ENCODE measurements around the gene KCNK2. TPM values are rescaled to one million over a fixed set of nuclear protein-coding genes. Genes with fewer than 3 reads are reported as not detected.

Gene KCNK2
- total and polyA plus RNA-seq, 2 experiments from 2014 or later = 1.8 to 4.1 TPM

DNA sequence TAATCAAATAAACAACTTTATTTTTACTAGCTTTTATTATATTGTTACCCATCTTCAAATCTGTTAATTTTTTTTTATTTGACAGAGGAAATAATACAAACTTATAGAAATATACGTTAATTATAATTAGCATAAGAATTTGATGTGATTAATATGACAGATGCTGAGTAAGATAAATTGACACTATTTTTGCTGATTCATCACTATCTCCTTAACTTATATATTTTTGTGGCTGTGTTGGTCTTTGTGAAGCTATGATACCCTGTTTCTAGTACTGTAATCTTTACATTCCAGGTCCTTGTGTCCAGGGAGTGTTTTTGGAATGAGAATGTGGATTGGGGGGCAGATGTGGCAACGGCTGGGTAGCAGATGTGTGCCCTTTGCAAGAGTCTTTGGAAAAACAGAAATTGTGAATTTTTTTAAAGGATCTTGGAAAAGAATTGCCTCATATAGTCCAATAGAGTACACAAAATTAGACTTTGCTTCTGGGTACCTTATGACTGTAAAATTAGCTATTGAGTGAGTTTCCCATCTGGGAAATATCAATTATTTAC lies 102.6 kb downstream of the KCNK2 start:
- H3K9me3 ChIP-seq (ENCODE audit: low read depth) = peaks cover 8% of the 10 kb centered on the region
- H3K4me2 ChIP-seq = no peak overlapping the region
- no peaks in the 10 kb centered on the region for H3K36me3 ChIP-seq (replicated peaks; ENCODE audit: insufficient read depth, low read depth)
- H3K27me3 ChIP-seq = no peaks in the 10 kb centered on the region
- WGBS (ENCODE audit: low lambda C conversion rate, missing lambda C conversion rate) = 87% methylated on average over 2 of the region's 2 CpGs
- H3K4me3 ChIP-seq = no peak overlapping the region
- H3K4me1 ChIP-seq (ENCODE audit: insufficient read depth) = no peaks in the 10 kb centered on the region
- no peak overlapping the region for H2AFZ ChIP-seq
- TF ChIP-seq EZH2 (IDR thresholded peaks at IDR 0.05; ENCODE audit: borderline replicate concordance) (no peak), EZH2phosphoT487 (IDR thresholded peaks at IDR 0.05; ENCODE audit: low read depth, severe bottlenecking, unreplicated experiment) (no peak)
- TF ChIP-seq, protein P1, sequence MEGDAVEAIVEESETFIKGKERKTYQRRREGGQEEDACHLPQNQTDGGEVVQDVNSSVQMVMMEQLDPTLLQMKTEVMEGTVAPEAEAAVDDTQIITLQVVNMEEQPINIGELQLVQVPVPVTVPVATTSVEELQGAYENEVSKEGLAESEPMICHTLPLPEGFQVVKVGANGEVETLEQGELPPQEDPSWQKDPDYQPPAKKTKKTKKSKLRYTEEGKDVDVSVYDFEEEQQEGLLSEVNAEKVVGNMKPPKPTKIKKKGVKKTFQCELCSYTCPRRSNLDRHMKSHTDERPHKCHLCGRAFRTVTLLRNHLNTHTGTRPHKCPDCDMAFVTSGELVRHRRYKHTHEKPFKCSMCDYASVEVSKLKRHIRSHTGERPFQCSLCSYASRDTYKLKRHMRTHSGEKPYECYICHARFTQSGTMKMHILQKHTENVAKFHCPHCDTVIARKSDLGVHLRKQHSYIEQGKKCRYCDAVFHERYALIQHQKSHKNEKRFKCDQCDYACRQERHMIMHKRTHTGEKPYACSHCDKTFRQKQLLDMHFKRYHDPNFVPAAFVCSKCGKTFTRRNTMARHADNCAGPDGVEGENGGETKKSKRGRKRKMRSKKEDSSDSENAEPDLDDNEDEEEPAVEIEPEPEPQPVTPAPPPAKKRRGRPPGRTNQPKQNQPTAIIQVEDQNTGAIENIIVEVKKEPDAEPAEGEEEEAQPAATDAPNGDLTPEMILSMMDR (IDR thresholded peaks at IDR 0.05; ENCODE audit: poor library complexity) = no peak
- no peaks in the 10 kb centered on the region for H3K9me2 ChIP-seq (replicated peaks; ENCODE audit: insufficient read depth)
- DNase-seq (ENCODE audit: low spot score) = no peak
- no peak overlapping the region for H3K27ac ChIP-seq
- H3K79me2 ChIP-seq = no peaks in the 10 kb centered on the region
- no peaks in the 10 kb centered on the region for H4K20me1 ChIP-seq (ENCODE audit: insufficient read depth, poor library complexity, severe bottlenecking)

DNA sequence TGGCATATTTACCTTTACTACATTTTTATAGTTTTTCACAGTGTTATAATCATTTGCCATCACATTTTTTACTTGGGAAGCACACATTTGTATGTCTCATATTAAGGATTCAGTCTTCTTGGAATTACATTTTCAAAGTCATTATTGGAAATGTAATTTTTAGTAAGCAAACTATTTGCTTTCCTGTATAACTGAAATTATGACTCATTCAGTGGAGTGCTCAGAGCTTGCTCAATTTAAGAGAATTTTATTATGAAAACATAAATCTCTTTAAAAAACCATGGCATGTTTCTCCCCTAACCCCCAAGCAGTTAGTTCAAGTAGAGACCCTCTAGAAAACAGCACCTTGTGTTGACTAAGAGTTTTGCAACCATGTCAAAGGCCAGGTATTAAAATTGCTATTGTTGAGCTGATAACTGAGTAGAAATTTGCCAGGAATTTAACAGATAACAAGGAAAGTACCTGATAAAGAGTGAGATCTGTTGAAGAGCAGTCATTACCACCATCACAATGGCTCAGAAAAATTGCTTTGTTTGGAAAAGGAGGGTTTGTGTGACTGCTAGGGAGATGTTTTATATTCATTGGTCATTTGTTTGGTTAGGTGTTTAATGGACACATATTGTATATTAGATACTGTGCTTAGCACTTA lies 105.9 kb downstream of the KCNK2 start:
- H3K4me1 ChIP-seq (ENCODE audit: insufficient read depth) = no peaks in the 10 kb centered on the region
- no peak overlapping the region for H3K27ac ChIP-seq
- no peak overlapping the region for H3K4me2 ChIP-seq
- H3K4me3 ChIP-seq = no peak overlapping the region
- H3K27me3 ChIP-seq = no peaks in the 10 kb centered on the region
- TF ChIP-seq EZH2 (IDR thresholded peaks at IDR 0.05; ENCODE audit: borderline replicate concordance) = no peak
- no peak for TF ChIP-seq EZH2phosphoT487 (IDR thresholded peaks at IDR 0.05; ENCODE audit: low read depth, severe bottlenecking, unreplicated experiment)
- TF ChIP-seq, protein P1 (IDR thresholded peaks at IDR 0.05; ENCODE audit: poor library complexity) = no peak
- H2AFZ ChIP-seq = no peak overlapping the region
- DNase-seq (ENCODE audit: low spot score) = no peak
- H3K79me2 ChIP-seq = no peaks in the 10 kb centered on the region
- no peaks in the 10 kb centered on the region for H3K36me3 ChIP-seq (replicated peaks; ENCODE audit: insufficient read depth, low read depth)
- H3K9me3 ChIP-seq (ENCODE audit: low read depth) = no peaks in the 10 kb centered on the region
- no peaks in the 10 kb centered on the region for H4K20me1 ChIP-seq (ENCODE audit: insufficient read depth, poor library complexity, severe bottlenecking)
- no peaks in the 10 kb centered on the region for H3K9me2 ChIP-seq (replicated peaks; ENCODE audit: insufficient read depth)

DNA sequence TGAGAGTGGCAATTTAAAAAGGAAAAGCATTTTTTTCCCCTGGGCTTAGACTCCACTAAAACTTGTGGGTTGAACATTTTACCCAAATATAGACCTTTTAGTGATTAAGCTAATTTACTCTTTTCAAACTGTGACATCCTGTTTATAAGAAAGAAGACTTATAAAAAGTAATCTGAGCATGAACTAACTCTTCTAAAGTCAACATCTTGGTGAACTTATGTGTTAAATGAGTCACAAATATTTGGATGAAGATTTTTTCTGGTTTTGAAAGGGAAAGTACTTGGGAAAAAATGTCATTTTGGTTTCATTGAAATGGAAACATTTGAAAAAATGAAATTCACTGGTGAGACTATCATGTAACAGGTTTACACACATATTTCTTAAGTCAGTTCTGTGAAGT lies 109.8 kb downstream of the KCNK2 start:
- DNase-seq (ENCODE audit: low spot score) = no peak
- Histone ChIP-seq H3K36me3 (replicated peaks; ENCODE audit: insufficient read depth, low read depth) (no peaks in the 10 kb centered on the region), H3K27me3 (no peaks in the 10 kb centered on the region), H4K20me1 (ENCODE audit: insufficient read depth, poor library complexity, severe bottlenecking) (no peaks in the 10 kb centered on the region), H3K27ac (peak overlapping the region; percentile 56), H3K79me2 (no peaks in the 10 kb centered on the region), H2AFZ (no peak overlapping the region), H3K9me2 (replicated peaks; ENCODE audit: insufficient read depth) (no peaks in the 10 kb centered on the region), H3K9me3 (ENCODE audit: low read depth) (no peaks in the 10 kb centered on the region), H3K4me3 (no peak overlapping the region), H3K4me1 (ENCODE audit: insufficient read depth) (no peaks in the 10 kb centered on the region), H3K4me2 (no peak overlapping the region)
- peak; percentile 83 for TF ChIP-seq EZH2phosphoT487 (IDR thresholded peaks at IDR 0.05; ENCODE audit: low read depth, severe bottlenecking, unreplicated experiment)
- no peak for TF ChIP-seq EZH2 (IDR thresholded peaks at IDR 0.05; ENCODE audit: borderline replicate concordance)

DNA sequence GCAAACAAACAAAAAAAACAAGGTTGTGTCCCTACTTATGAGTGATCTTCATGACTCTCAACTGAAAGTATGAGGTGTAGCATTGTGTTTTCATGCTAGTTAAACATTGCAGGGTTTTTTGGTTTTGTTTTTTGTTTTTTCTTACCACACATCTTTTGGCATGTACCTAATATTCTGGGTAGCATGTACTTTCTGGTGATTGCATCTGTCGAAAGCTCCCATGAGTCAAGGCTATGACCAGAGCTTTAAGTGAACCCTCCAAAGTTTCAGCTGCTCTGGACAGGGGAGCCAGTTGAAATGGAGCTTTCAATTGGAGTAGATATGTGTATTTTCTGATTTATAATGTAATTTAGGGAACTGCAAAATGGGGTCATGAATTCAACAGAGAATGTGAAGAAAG lies 115.5 kb downstream of the KCNK2 start:
- TF ChIP-seq, protein P1 (IDR thresholded peaks at IDR 0.05; ENCODE audit: poor library complexity) = no peak
- TF ChIP-seq EZH2phosphoT487 (IDR thresholded peaks at IDR 0.05; ENCODE audit: low read depth, severe bottlenecking, unreplicated experiment) (no peak), EZH2 (IDR thresholded peaks at IDR 0.05; ENCODE audit: borderline replicate concordance) (no peak)
- no peak overlapping the region for H2AFZ ChIP-seq
- DNase-seq (ENCODE audit: low spot score) = no peak
- no peaks in the 10 kb centered on the region for H3K4me1 ChIP-seq (ENCODE audit: insufficient read depth)
- no peaks in the 10 kb centered on the region for H4K20me1 ChIP-seq (ENCODE audit: insufficient read depth, poor library complexity, severe bottlenecking)
- H3K4me2 ChIP-seq = no peak overlapping the region
- H3K79me2 ChIP-seq = no peaks in the 10 kb centered on the region
- no peaks in the 10 kb centered on the region for H3K9me2 ChIP-seq (replicated peaks; ENCODE audit: insufficient read depth)
- H3K36me3 ChIP-seq (replicated peaks; ENCODE audit: insufficient read depth, low read depth) = no peaks in the 10 kb centered on the region
- no peak overlapping the region for H3K4me3 ChIP-seq
- no peak overlapping the region for H3K27ac ChIP-seq
- H3K9me3 ChIP-seq (ENCODE audit: low read depth) = no peaks in the 10 kb centered on the region
- H3K27me3 ChIP-seq = no peaks in the 10 kb centered on the region
- WGBS (ENCODE audit: low lambda C conversion rate, missing lambda C conversion rate) = 92% methylated on average over 1 of the region's 1 CpG

All from hepatocyte (in vitro differentiated cells).